SW 1271 (cell line): ENCODE measurements around the gene FBXW10B.
"Not testable (repeated sequence)": the region's sequence is repeated elsewhere in the genome, so short reads cannot be mapped to it uniquely, and the experiment has no call there.

Experiments
- DNase-seq, 2 experiments: peaks; one replicate each; lab custom pipeline; 2025; lab: John Stamatoyannopoulos, UW

The FBXW10B gene

DNA sequence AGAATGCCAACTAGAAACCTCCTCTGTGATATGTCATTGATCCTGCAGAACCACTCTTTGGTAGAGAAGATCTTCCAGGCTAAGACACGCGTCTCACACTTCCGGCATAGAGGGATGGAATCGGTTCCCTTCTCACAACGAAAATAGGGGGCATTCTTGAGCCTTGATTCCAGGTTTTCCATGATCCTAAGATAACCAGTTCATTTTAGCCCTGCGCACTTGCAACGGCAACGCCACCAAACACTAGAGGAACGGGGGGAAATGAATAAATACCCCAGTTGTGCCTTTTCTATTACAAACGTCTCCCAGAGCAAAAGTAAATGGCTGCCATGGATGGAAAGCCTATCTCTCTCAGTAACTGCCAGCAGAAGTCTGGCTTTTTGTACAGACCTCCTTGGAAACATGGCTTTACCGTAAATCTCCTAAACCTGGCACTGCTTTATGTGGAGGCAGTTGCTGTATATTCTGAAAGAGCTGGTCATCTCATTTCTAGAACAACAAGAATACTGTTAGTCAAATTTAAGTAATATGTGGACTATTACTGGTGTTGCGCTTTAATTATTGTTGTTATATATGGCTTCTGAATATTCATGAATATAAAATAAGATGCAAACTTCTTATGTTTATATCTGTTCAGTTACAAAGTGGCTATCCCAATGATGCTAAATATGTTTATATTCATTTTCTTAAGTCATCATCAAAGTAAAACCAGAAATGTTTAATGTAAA is at the start of gene FBXW10B:
Gene FBXW10B, minus strand, starts transcription at position 374 of the 728 bp plus-strand sequence. Its CDS starts 192 bp downstream, at position 182.
- not testable (repeated sequence) for DNase-seq

GRCh38 chr17:15663691-15664090 is 44.2 kb upstream of the FBXW10B start:
- no peak for DNase-seq

DNA sequence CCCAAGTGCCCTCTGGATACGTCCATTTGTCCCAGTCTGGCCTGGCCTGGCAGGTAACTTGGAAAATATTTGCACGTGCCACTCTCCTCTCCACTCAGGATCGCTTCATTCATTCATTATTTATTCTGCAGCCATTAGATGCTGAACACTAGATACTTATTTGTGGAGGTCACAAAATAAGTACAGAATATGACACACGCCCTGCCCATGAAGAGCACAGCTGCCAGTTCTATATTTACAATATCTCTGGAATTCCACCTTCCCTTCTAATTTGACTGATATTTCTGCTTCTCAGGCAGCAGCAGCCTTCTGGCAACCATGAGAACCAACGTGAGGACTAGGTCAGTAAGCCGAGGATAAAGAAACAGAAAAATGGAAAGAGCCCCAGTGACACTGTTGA is 43.7 kb upstream of the FBXW10B start:
- no peak for DNase-seq

GRCh38 chr17:15662681-15663080 is 43.2 kb upstream of the FBXW10B start:
- no peak for DNase-seq

- DNase-seq = no peak
Observed at GRCh38 chr17:15660077-15660476, 40.6 kb upstream of the FBXW10B start.

DNA sequence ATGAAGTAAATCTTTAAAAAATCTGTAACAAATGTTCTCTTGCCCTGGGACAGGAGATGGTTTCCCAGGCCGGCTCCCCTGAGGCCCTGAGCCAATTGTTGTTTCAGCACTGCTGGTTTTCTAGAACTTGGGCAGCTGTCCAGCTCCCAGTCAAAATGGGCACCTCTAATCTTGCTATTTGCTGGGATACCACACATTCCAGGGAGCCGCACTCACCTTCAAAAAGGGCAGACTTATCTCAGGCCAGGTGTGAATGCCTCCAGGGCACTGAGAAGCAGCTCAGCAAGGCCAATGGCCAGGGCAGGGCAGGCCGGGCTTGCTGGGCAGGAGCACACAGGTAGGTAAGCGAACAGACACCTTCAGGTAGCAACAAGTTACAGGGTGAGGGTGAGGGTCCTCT is 40.2 kb upstream of the FBXW10B start:
- DNase-seq = no peak

- DNase-seq = no peak
Observed at GRCh38 chr17:15659236-15659635, 39.7 kb upstream of the FBXW10B start.

DNA sequence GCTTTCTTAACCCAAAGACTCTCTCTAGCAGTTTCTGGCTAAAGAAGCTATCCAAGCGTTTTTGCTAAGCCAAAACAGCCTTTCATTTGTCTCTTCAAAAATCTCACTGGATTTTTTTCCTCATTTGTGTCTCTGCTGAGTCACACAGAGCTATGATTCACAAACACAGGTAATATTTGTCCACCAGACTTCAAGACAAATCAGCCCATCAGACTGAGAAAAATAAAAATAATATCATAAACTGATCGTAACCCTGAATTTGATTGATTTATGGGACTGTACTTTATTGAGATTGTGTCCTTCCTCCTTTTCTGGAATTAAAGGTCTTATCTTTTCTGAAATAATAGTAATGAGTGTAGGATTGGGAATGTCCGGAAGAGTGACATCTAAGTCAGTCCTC is 38.8 kb upstream of the FBXW10B start:
- DNase-seq = no peak

DNA sequence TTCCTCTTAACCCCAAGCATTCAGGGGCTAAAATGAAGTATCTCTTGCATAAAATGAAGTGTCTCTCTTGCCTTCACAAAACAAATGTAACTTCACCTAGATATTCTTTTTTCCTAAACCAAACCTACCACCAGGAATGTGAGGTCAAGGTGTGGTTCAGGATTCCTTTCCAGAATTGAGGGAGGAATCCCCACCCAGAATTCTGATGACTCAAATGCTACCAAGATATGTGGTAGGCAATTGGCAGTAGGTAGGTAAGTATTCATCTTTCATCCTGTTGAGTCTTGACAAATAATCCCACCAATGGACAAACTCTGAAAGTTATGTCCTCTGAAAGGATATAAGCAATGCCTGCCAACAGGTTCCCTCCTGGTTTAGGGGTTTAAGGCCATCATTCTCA is 38.4 kb upstream of the FBXW10B start:
- no peak for DNase-seq

DNA sequence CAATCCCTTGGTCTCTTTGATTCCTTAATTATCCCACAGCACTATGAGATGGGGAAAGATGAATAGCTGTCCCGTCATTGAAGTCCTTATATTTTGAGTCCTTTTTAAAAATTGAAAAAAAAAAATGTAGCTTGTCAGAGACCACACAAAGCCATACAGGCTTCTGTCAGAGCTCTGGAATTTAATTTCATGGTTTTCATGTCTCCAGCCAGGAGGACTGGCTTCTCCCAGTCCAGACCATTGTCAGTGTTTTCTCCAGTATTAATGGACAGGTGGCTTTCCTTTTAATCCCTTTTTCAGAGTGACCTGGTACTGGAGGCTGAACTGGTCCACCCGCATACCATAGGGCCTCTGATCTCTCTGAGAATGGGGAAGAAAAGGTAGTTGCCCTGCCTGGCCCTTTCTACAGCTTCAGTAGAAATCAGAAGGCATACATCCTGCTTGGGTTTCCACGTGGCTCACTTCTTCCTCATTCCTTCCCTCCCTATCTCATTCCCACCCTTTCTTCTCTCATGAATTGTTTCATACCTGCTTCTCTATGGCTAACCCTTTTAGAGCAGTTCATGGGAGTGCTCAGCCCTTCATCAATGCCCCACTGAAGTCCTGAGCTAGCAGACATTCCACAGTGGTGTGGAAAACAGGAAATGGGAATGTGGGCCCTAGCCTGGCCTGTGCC is 35.5 kb upstream of the FBXW10B start:
- DNase-seq = no peak

GRCh38 chr17:15654401-15654800 is 34.9 kb upstream of the FBXW10B start:
- DNase-seq = not testable (repeated sequence)

- no peak for DNase-seq
Observed at GRCh38 chr17:15652960-15653359, 33.5 kb upstream of the FBXW10B start.

- peak; percentile 99 to 100 for DNase-seq
Observed at GRCh38 chr17:15651583-15652110, 32.1 kb upstream of the FBXW10B start.

DNA sequence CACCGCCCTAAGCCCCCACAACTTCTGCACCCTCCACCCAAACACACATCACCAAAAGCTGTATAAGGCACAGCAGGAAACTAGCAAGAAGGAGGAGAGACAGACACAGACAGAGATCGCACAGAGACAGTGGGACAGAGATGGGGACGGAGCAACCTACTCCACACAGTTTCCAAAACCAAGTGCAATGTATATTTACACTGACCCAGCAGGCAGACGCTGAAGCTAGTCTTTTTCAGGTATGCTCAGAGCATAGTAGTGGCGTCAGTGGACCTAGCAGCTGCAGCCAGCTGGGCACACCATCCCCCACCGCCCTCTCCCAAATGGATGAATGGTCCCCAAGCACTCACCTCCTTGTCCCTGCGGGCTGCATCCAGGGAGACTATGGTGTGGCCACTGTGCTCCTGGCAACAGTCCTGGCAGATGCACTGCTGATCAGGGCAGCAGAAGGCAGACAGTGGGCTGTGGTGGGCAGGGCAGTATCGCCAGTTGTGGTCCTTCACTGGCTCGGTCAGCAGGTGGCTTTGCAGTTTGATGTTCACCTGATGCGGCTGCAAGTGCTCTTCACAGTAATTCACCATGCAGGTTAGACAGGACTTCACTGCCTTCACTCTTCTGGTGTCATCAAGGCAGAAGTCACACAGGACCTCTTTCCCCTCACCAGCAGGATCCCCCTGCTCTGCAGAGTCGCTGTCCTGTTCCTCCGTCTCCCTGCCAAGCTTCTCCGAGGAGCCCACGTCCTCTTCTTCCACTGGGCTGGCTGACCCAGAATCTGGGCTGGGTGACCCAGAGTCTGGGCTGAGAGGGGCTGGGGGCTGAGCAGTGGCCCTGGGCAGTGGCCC is 31.5 kb upstream of the FBXW10B start:
- peak in 1 of 2 experiments; percentile 54 for DNase-seq

DNA sequence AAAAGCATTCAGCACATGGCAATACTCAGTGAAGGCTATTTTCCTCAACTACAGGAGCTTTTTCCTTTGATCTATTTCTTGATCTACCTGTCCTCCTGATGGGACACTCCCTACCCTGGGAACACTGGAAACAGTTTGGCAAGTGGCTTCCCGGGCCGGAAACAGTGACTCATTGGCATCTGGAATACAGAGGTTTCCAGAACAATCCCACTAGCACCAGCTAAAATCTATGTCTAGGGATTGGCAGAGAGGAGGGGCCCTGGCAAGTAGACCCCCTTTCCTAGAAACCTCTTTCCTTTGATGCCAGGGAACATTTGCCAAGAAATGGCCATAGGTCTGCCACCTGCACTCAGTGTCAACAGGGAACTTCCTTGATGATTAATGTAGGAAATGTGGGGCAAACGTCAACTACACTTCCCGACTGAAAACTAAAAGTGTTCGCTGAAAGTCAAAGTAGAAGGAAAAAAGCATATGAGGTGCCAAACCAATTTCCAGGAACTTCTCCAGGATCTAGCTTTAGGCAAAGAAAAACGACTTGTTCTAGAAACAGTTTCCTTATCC is 30.4 kb upstream of the FBXW10B start:
- peak; percentile 49 to 72 for DNase-seq

DNA sequence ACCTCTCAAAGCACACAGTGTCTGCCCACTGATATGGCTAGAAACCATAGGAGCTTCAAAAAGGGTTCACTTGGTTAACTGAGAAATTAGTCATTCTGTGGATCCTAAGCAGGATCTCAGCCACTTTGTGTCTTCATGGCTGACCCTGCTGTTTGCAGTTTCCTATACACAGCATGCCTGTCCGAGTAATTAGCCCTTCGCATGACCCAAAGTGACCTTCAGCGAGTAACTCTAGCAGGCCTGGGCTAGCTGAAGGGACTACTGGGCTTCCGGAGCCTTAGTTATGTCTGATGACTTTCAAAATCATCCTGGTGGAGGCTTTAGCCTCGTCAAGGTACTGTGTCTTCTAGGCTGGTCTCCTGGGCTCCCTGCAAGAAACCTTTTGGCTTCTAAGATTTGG is 28.9 kb upstream of the FBXW10B start:
- DNase-seq = no peak

- peak in 1 of 2 experiments; percentile 71 for DNase-seq
Observed at GRCh38 chr17:15645942-15646312, 26.4 kb upstream of the FBXW10B start.

DNA sequence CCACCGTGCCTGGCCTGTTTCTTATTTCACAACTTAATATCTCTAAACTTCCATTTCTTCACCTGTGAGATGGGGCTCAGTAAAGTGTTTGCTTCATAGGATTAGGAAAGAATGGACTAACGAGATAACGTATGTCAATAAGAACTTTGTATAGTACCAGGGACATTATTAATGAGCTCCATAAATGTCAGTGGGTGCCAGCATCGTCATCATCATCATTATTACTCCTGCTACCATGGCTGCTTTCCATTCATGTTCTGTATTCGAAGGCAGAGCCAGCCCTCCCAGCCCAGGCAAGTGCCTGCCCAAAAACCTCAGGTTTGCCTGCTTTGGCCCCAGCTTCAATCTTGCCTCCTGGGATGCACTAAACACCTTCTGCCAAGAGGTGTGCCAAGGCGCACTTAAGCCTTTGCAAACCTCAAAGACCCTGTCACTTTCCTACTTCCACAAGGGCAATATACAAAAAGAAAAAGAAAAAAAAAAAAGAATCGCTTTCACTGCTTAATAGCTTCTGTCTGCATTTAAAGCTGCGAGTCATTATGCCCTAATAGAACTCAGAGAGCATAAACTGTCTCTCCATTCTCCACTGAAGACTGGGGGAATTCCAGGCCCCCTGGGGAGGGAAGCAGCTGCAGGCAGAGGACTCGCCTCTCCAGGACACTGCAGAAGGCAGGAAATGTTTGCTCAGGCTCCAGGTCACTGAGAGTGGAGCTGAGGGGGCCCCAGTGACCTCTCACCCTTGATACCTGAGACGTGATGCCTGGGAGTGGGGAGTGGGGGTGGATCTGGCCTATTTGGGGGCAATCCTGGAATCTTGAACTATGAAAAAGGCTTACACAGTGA is 25.8 kb upstream of the FBXW10B start:
- DNase-seq = peak; percentile 27 to 66

DNA sequence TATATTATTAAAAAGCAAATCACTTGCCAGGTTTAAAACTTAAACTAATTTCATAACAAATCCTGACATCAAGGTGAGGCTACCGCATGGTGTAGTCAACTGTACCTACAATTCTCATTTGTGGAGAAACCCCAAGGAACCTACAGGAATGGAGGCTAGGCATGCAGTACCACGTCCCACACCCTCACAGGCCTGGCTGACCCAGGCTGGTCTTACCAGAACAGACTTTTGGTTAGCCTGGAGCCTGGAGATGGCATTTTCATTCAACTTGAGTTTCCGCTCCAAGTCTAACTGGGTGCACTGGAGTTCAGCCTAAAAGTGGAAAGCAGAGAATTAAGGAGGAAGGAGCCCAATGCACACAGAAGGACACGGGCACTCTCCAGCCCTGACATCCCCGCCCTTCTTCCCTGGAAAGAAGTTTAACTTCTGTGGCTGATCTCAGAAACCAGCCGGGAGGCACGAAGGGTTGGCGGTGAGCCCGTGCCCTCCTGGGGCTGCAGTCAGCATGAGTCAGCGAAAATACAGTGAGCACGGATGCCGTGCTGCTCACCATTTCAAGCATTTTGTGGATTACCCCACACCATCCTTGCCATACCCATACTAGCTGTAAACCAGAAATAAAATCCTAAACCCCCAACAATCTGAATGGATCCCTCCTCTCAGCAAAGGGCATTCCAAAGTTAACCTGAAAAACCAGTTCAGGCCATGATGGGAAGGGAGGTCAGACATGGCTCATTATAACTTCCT is 23.2 kb upstream of the FBXW10B start:
- DNase-seq = not testable (repeated sequence)

GRCh38 chr17:15642014-15642413 is 22.5 kb upstream of the FBXW10B start:
- not testable (repeated sequence) for DNase-seq
